ENCODE data around the gene CFAP90. TPM values are rescaled to one million over a fixed set of nuclear protein-coding genes. Genes with fewer than 3 reads are reported as not detected.

Gene CFAP90
- total RNA-seq, 1 experiment from 2014 or later, result 0.29 TPM

DNA sequence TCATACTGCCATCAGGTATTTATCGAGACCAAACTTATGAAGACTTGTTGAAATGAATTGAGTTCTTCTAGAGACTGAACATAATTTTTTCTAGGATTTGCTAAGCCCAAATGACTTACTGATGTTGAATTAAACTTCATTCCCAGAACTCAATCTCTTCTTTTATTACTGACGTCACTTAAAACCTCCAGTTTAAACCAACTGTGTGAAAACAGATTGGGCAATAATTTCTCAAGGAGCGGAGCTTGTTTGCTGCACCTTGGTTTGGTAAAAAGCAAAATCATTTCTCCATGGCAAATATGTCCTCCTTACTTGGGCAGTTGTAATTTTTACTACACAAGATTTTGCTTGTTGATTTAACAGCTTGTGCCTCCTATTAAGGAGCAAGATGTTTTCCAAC is 37.4 kb downstream of the CFAP90 start:
- DNase-seq, result no peak
- H3K27me3 Mint-ChIP-seq (ENCODE audit: insufficient read depth, unreplicated experiment), result peaks cover 14% of the 10 kb centered on the region
- intact Hi-C loops (cut with micrococcal nuclease; ENCODE audit: unreplicated experiment), result loop anchor here (10.0 kb wide), 1 partner anchor 199 kb away; no protein-coding TSS in a partner anchor
- no peaks in the 10 kb centered on the region for H3K9me3 Mint-ChIP-seq (ENCODE audit: unreplicated experiment)
- H3K4me1 ChIP-seq, result no peaks in the 10 kb centered on the region
- no peak overlapping the region for H3K4me3 Mint-ChIP-seq (ENCODE audit: unreplicated experiment)
- H3K27me3 ChIP-seq (replicated peaks; ENCODE audit: control insufficient read depth, insufficient read depth, low read length), result no peaks in the 10 kb centered on the region; the same call in 1 of the 2 replicates
- H3K36me3 ChIP-seq (ENCODE audit: control insufficient read depth, insufficient read depth, low read length), result no peaks in the 10 kb centered on the region
- CTCF ChIA-PET, result no interaction called here
- no peaks in the 10 kb centered on the region for H3K36me3 Mint-ChIP-seq (ENCODE audit: insufficient read depth, unreplicated experiment)
- H3K9me3 ChIP-seq, result no peaks in the 10 kb centered on the region
- no peak overlapping the region for H3K27ac Mint-ChIP-seq (ENCODE audit: unreplicated experiment)
- no peaks in the 10 kb centered on the region for H3K4me1 Mint-ChIP-seq (ENCODE audit: low read depth, unreplicated experiment)
- H3K4me3 ChIP-seq (ENCODE audit: low read depth, low read length), result no peak overlapping the region
- no TSS peak for BruUV-seq (replicated peaks)
- POLR2A ChIA-PET, result no interaction called here
- no peak for TF ChIP-seq CTCF (IDR thresholded peaks at IDR 0.05; ENCODE audit: insufficient read depth in 1 of 2, low read depth in 1 of 2, low read length in 1 of 2, severe bottlenecking in 1 of 2, unreplicated experiment in 1 of 2)

GRCh38 chr5:7813007-7813406 is 37.9 kb downstream of the CFAP90 start:
- Histone ChIP-seq H3K27me3 (replicated peaks; ENCODE audit: control insufficient read depth, insufficient read depth, low read length) (no peaks in the 10 kb centered on the region; the same call in 1 of the 2 replicates), H3K9me3 (no peaks in the 10 kb centered on the region), H3K36me3 (ENCODE audit: control insufficient read depth, insufficient read depth, low read length) (no peaks in the 10 kb centered on the region), H3K4me3 (ENCODE audit: low read depth, low read length) (no peak overlapping the region), H3K4me1 (no peaks in the 10 kb centered on the region)
- no peak overlapping the region for H3K4me3 Mint-ChIP-seq (ENCODE audit: unreplicated experiment)
- H3K4me1 Mint-ChIP-seq (ENCODE audit: low read depth, unreplicated experiment), result no peaks in the 10 kb centered on the region
- BruUV-seq (replicated peaks), result no TSS peak
- intact Hi-C loops (cut with micrococcal nuclease; ENCODE audit: unreplicated experiment), result loop anchor here (10.0 kb wide), 1 partner anchor 198 kb away; no protein-coding TSS in a partner anchor
- H3K36me3 Mint-ChIP-seq (ENCODE audit: insufficient read depth, unreplicated experiment), result no peaks in the 10 kb centered on the region
- no peaks in the 10 kb centered on the region for H3K9me3 Mint-ChIP-seq (ENCODE audit: unreplicated experiment)
- CTCF ChIA-PET, result no interaction called here
- H3K27me3 Mint-ChIP-seq (ENCODE audit: insufficient read depth, unreplicated experiment), result peaks cover 11% of the 10 kb centered on the region
- no peak overlapping the region for H3K27ac Mint-ChIP-seq (ENCODE audit: unreplicated experiment)
- POLR2A ChIA-PET, result no interaction called here
- TF ChIP-seq CTCF (IDR thresholded peaks at IDR 0.05; ENCODE audit: insufficient read depth in 1 of 2, low read depth in 1 of 2, low read length in 1 of 2, severe bottlenecking in 1 of 2, unreplicated experiment in 1 of 2), result no peak
- DNase-seq, result no peak

DNA sequence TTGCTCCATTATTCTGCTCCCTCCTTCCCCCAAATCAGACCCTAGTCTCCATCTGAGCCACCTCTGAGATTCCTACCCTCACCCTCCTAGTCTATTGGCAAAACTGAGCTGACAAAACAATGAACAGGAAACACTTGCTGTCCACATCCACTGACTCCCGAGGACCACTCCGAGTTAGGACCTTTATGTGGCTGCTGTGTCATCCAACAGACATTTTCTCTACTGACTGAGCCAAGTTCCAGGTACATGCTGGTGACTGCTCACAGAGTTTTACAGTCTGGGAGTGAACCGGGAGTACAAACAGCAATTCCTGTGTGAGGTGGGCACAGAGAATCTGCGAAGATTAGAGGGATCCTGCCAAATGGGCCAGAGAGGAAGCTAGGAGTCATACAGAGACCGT is 39.2 kb downstream of the CFAP90 start:
- no TSS peak for BruUV-seq (replicated peaks)
- H3K27me3 ChIP-seq (replicated peaks; ENCODE audit: control insufficient read depth, insufficient read depth, low read length), result no peaks in the 10 kb centered on the region; the same call in 1 of the 2 replicates

More for the DNA sequence above, 39.2 kb downstream of the CFAP90 start:
- Mint-ChIP-seq H3K4me3 (ENCODE audit: unreplicated experiment) (no peak overlapping the region), H3K27ac (ENCODE audit: unreplicated experiment) (no peak overlapping the region), H3K9me3 (ENCODE audit: unreplicated experiment) (no peaks in the 10 kb centered on the region), H3K27me3 (ENCODE audit: insufficient read depth, unreplicated experiment) (peaks cover 17% of the 10 kb centered on the region), H3K36me3 (ENCODE audit: insufficient read depth, unreplicated experiment) (no peaks in the 10 kb centered on the region), H3K4me1 (ENCODE audit: low read depth, unreplicated experiment) (no peaks in the 10 kb centered on the region)
- DNase-seq, result no peak
- TF ChIP-seq CTCF (IDR thresholded peaks at IDR 0.05; ENCODE audit: insufficient read depth in 1 of 2, low read depth in 1 of 2, low read length in 1 of 2, severe bottlenecking in 1 of 2, unreplicated experiment in 1 of 2), result no peak
- intact Hi-C loops (cut with micrococcal nuclease; ENCODE audit: unreplicated experiment), result loop anchor here (10.0 kb wide), 1 partner anchor 197 kb away; no protein-coding TSS in a partner anchor
- Histone ChIP-seq H3K9me3 (no peaks in the 10 kb centered on the region), H3K4me3 (ENCODE audit: low read depth, low read length) (no peak overlapping the region), H3K36me3 (ENCODE audit: control insufficient read depth, insufficient read depth, low read length) (no peaks in the 10 kb centered on the region), H3K4me1 (no peaks in the 10 kb centered on the region)
- ChIA-PET POLR2A (no interaction called here), CTCF (no interaction called here)

Measured in Caco-2 (cell line).